Measurements from ENCODE around the gene ZDHHC14.

DNA sequence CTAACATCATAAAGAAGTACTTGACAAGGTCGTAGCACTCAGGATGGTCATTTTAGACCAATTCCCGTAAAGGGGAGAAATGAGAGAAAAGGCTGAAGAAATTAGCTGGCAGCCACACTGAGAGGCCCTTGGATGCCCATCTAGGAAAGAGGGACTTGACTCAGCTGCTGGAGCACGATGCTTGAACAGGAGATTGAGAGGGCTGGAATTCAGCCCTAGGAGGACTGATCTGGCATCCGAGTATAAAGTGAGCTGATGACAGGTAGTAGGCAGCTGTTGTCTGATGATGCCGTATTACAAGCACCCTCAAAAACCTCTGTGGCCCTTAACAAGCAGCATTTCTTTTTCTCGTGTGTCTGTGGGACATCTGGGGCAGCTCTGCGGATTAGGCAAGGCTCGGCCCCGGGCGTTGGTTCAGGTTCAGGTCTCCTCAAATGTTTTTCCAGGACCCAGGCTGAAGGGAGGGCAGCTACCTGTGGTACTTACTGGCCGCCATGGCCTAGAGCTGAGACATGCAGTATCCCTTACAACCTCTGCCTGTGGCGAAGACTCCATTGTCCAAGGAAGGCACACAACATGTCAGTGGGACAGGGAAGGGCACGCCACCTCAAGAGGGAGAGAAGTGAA is 222.4 kb downstream of the ZDHHC14 start:
- TF ChIP-seq, protein P1, sequence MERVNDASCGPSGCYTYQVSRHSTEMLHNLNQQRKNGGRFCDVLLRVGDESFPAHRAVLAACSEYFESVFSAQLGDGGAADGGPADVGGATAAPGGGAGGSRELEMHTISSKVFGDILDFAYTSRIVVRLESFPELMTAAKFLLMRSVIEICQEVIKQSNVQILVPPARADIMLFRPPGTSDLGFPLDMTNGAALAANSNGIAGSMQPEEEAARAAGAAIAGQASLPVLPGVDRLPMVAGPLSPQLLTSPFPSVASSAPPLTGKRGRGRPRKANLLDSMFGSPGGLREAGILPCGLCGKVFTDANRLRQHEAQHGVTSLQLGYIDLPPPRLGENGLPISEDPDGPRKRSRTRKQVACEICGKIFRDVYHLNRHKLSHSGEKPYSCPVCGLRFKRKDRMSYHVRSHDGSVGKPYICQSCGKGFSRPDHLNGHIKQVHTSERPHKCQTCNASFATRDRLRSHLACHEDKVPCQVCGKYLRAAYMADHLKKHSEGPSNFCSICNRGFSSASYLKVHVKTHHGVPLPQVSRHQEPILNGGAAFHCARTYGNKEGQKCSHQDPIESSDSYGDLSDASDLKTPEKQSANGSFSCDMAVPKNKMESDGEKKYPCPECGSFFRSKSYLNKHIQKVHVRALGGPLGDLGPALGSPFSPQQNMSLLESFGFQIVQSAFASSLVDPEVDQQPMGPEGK (CRISPR knock-in tag; IDR thresholded peaks at IDR 0.05; ENCODE audit: borderline replicate concordance): no peak
- no peak for TF ChIP-seq TCF4 (CRISPR knock-in tag; IDR thresholded peaks at IDR 0.05; ENCODE audit: borderline replicate concordance)
- TF ChIP-seq GLIS3 (CRISPR knock-in tag; IDR thresholded peaks at IDR 0.05): no peak
- TF ChIP-seq PPARA (CRISPR knock-in tag; IDR thresholded peaks at IDR 0.05; ENCODE audit: borderline replicate concordance): no peak
- TF ChIP-seq ZNF70 (CRISPR knock-in tag; IDR thresholded peaks at IDR 0.05): no peak
- TF ChIP-seq ZNF565 (CRISPR knock-in tag; conservative IDR thresholded peaks at IDR 0.05; ENCODE audit: low read depth): no peak
- no peak for TF ChIP-seq BACH2 (CRISPR knock-in tag; IDR thresholded peaks at IDR 0.05; ENCODE audit: borderline replicate concordance)
- no peak for TF ChIP-seq ARNTL (CRISPR knock-in tag; IDR thresholded peaks at IDR 0.05; ENCODE audit: borderline replicate concordance, low read depth)
- TF ChIP-seq OSR1 (CRISPR knock-in tag; IDR thresholded peaks at IDR 0.05): no peak

Measured in SK-N-SH treated with all-trans-retinoic acid at 6 μM for 48 hours (cell line).